Left renal pelvis (tissue), 4 donors: ENCODE data around the gene TREM1. TPM values are rescaled to one million over a fixed set of nuclear protein-coding genes. Genes with fewer than 3 reads are reported as not detected.

ENCODE experiments used
- DNase-seq, 4 donors: peaks; one replicate each; pipeline ENCODE4 v3.0.0-alpha.2; 2013; ENCODE audit warnings: low read depth in 4 of 4, low spot score in 3 of 4
- polyA plus RNA-seq, 4 donors: library from polyadenylated mRNA; unstranded; fragments of 120-200 nt; gene quantifications; one replicate each; pipeline ENCODE4 v1.2.1, GENCODE V29; 2013; ENCODE audit not compliant: insufficient read length in 4 of 4

Gene TREM1
- polyA plus RNA-seq = 1 to 10 TPM in 1 of 4 donors, under 1 TPM in 2, not detected in 1; 0.29 to 1.3 (median 0.34) TPM

GRCh38 chr6:41286544-41287346, at the start of gene TREM1:
Gene TREM1, minus strand, starts transcription at chr6:41286682. Its CDS starts 27 bp downstream, at chr6:41286655.
- no peak for DNase-seq

- no peak for DNase-seq
Measured at GRCh38 chr6:41335943-41336342, 49.5 kb upstream of the TREM1 start.

- no peak for DNase-seq
Measured at GRCh38 chr6:41335296-41335695, 48.8 kb upstream of the TREM1 start, which contains the start of gene NCR2. Gene NCR2, plus strand, starts transcription at chr6:41335608. Its CDS starts 269 bp downstream, at chr6:41335877.

GRCh38 chr6:41334482-41335040, 48.1 kb upstream of the TREM1 start:
- no peak for DNase-seq

GRCh38 chr6:41332842-41333736, 46.6 kb upstream of the TREM1 start:
- no peak for DNase-seq

GRCh38 chr6:41332241-41332640, 45.8 kb upstream of the TREM1 start:
- DNase-seq = no peak

GRCh38 chr6:41331401-41332150, 45.1 kb upstream of the TREM1 start:
- DNase-seq = no peak

GRCh38 chr6:41327177-41327576, 40.7 kb upstream of the TREM1 start:
- no peak for DNase-seq

GRCh38 chr6:41326092-41326491, 39.6 kb upstream of the TREM1 start:
- no peak for DNase-seq

- no peak for DNase-seq
Measured at GRCh38 chr6:41325446-41326066, 39.1 kb upstream of the TREM1 start.

- no peak for DNase-seq
Measured at GRCh38 chr6:41321183-41321582, 34.7 kb upstream of the TREM1 start.

- DNase-seq = peak; percentile 39 to 65 (median 48)
Measured at GRCh38 chr6:41318654-41319565, 32.4 kb upstream of the TREM1 start.

GRCh38 chr6:41318261-41318653, 31.8 kb upstream of the TREM1 start:
- no peak for DNase-seq

GRCh38 chr6:41315943-41316620, 29.6 kb upstream of the TREM1 start:
- DNase-seq = no peak

- no peak for DNase-seq
Measured at GRCh38 chr6:41315203-41315602, 28.7 kb upstream of the TREM1 start.

- DNase-seq = peak in 1 of 4 donors; percentile 58
Measured at GRCh38 chr6:41306187-41306854, 19.8 kb upstream of the TREM1 start.

GRCh38 chr6:41302638-41303037, 16.2 kb upstream of the TREM1 start:
- DNase-seq = no peak
